Spinal cord (tissue), 10 donors: ENCODE data around the gene UBTD2. TPM values are rescaled to one million over a fixed set of nuclear protein-coding genes. Genes with fewer than 3 reads are reported as not detected.
"Not testable (repeated sequence)": the region's sequence is repeated elsewhere in the genome, so short reads cannot be mapped to it uniquely, and the experiment has no call there.

Source experiments
- DNase-seq, 6 donors: peaks; one replicate each; pipeline versions ENCODE4 v3.0.0 to v3.0.0-alpha.2; 2013 to 2015; ENCODE audit warnings: low spot score in 6 of 6, low read depth in 4 of 6
- H3K27ac ChIP-seq: one replicate; pipeline ENCODE4 v1.5.1; 2013; ENCODE audit warnings: low read depth, low read length, control low read depth
- H3K27me3 ChIP-seq: one replicate; pipeline ENCODE4 v1.6.1; 2013; ENCODE audit warnings: low read length; ENCODE audit not compliant: control insufficient read depth, insufficient read depth
- H3K36me3 ChIP-seq: one replicate; pipeline ENCODE4 v1.6.1; 2013; ENCODE audit warnings: low read length; ENCODE audit not compliant: control insufficient read depth, insufficient read depth
- H3K4me1 ChIP-seq: one replicate; pipeline ENCODE4 v1.6.1; 2013; ENCODE audit warnings: low read length; ENCODE audit not compliant: control insufficient read depth, insufficient read depth
- H3K4me3 ChIP-seq: one replicate; pipeline ENCODE4 v1.5.1; 2013; ENCODE audit warnings: low read depth, low read length, control low read depth
- H3K9me3 ChIP-seq: one replicate; pipeline ENCODE4 v1.6.1; 2013; ENCODE audit warnings: low read length; ENCODE audit not compliant: control insufficient read depth, insufficient read depth
- WGBS: methylation state at CpG from one replicate; pipeline ENCODE4 v1.1.5; 2013; ENCODE audit warnings: missing lambda C conversion rate; ENCODE audit not compliant: insufficient coverage; 5-methylcytosine and 5-hydroxymethylcytosine counted together
- long read RNA-seq, 4 donors: transcript quantifications; one replicate each; lab custom pipeline, GENCODE V29; 2026
- polyA plus RNA-seq, 2 donors: library from polyadenylated mRNA; unstranded; fragments of 120-200 nt; gene quantifications; one replicate each; pipeline ENCODE4 v1.2.1, GENCODE V29; 2013; ENCODE audit not compliant: insufficient read length in 2 of 2
- total RNA-seq, 2 donors: library from RNA; depleted of rRNA in 1 of 2; stranded (reverse); fragments of 120-200 nt in 1 of 2; fragments of >200 nt in 1 of 2; gene quantifications; one replicate each; pipeline versions ENCODE4 v1.2.3 to v1.2.4, GENCODE V29; 2013 to 2014
- donor health status: healthy.

UBTD2 gene
- total RNA-seq (10 to 100 TPM; 37.7 to 46.9 TPM), polyA plus RNA-seq (10 to 100 TPM; 41.8 to 54.0 TPM)
- long read RNA-seq, donor 1, transcript UBTD2-201 (3 exons, 3,301 nt), result major isoform, 15 of 15 reads
- long read RNA-seq, donor 1, partial matches to known transcripts, result 0 of 15 reads
- long read RNA-seq, donor 1, other reads (novel, unspliced or antisense), result 0 of 15 reads
- long read RNA-seq, donor 2, transcript UBTD2-201 (3 exons, 3,301 nt), result major isoform, 7 of 7 reads
- long read RNA-seq, donor 2, partial matches to known transcripts, result 0 of 7 reads
- long read RNA-seq, donor 2, other reads (novel, unspliced or antisense), result 0 of 7 reads
- long read RNA-seq, donor 3, transcript UBTD2-201 (3 exons, 3,301 nt), result major isoform, 12 of 12 reads
- long read RNA-seq, donor 3, partial matches to known transcripts, result 0 of 12 reads
- long read RNA-seq, donor 3, other reads (novel, unspliced or antisense), result 0 of 12 reads
- long read RNA-seq, donor 4, transcript UBTD2-201 (3 exons, 3,301 nt), result major isoform, 23 of 23 reads
- long read RNA-seq, donor 4, partial matches to known transcripts, result 0 of 23 reads
- long read RNA-seq, donor 4, other reads (novel, unspliced or antisense), result 0 of 23 reads

DNA sequence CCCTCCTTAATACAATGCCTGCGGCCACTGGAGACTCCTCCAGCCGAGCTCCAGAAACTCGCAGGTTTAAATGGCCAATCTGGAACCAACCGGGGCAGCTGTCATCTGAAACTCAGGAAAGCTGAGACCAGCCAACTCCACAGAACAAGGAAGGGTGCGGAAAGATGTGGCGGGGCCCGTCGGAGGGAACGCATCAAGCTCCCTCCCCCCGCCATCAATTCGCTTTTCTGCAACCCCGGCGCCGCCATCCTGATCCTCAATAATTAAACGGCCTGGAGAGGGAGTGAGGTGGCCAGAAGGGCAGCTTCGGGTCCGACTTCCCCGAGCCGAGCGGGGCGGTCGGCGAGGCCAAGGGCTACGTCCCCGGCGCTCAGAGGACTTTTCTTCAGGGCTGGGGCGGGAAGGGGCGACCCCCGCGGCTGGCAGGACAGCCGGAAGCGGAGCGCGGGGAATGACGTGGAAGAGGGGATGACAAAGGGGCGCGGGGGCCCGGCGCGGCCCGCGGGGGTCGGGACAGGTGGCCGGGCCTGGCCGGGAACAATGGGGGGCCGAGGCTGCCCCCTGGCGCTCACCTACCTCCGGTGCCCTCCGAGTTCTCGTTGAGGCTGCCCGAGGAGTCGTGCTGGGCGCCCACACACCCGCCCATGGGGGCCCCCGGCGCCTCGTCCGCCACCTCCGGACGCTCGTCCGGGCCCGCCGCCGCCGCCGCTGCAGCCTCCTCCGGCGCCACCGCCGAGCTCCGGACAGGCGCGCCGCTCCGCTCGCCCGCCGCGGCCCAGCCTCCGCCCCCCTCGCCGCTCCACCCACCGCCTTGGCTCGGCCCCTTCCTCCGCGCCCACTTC is at the start of gene UBTD2:
UBTD2 (minus strand) TSS at position 745 of the 842 bp plus-strand sequence; CDS start at position 646, 99 bp downstream.
- H3K36me3 ChIP-seq, result no peaks in the 10 kb centered on the region
- peak in 4 of 6 donors; percentile 42 to 91 (median 74) for DNase-seq
- H3K4me1 ChIP-seq, result peaks cover 9% of the 10 kb centered on the region
- peak within 1 kb of the TSS; percentile 80 for H3K4me3 ChIP-seq
- H3K27ac ChIP-seq, result peak within 1 kb of the TSS; percentile 92
- WGBS, result under 1% methylated on average over 86 of the region's 87 CpGs
- H3K9me3 ChIP-seq, result no peaks in the 10 kb centered on the region
- no peaks in the 10 kb centered on the region for H3K27me3 ChIP-seq

DNA sequence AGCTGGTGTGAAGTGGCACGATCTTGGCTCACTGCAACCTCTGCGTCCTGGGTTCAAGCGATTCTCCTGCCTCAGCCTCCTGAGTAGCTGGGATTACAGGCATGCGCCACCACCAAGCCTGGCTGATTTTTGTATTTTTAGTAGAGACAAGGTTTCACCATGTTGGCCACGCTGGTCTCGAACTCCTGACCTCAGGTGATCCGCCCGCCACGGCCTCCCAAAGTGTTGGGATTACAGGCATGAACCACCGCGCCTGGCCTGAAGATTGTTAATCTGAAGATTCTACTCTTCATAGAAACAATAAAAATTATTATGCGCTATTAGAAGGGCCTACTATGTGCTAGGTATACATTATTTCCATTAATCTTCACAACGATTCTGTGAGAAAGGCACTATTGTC is 43.3 kb upstream of the UBTD2 start:
- DNase-seq, H3K9me3 ChIP-seq, H3K27ac ChIP-seq, H3K27me3 ChIP-seq, H3K4me3 ChIP-seq, H3K4me1 ChIP-seq, H3K36me3 ChIP-seq: not testable (repeated sequence)
- 100% methylated on average over 1 of the region's 13 CpGs for WGBS

GRCh38 chr5:172325452-172325851 is 41.9 kb upstream of the UBTD2 start:
- WGBS, result 79% methylated on average over 8 of the region's 9 CpGs
- H3K27me3 ChIP-seq, result no peaks in the 10 kb centered on the region
- no peaks in the 10 kb centered on the region for H3K9me3 ChIP-seq
- no peaks in the 10 kb centered on the region for H3K36me3 ChIP-seq
- H3K27ac ChIP-seq, result no peak overlapping the region
- H3K4me3 ChIP-seq, result no peak overlapping the region
- DNase-seq, result no peak
- no peaks in the 10 kb centered on the region for H3K4me1 ChIP-seq

- Histone ChIP-seq H3K27ac (no peak overlapping the region), H3K4me3 (no peak overlapping the region), H3K9me3 (no peaks in the 10 kb centered on the region), H3K4me1 (no peaks in the 10 kb centered on the region), H3K36me3 (no peaks in the 10 kb centered on the region), H3K27me3 (no peaks in the 10 kb centered on the region)
- no CpG with 5 or more reads among the region's 9 CpGs for WGBS
- DNase-seq, result no peak
Measured at GRCh38 chr5:172322028-172322965, 38.7 kb upstream of the UBTD2 start.

DNA sequence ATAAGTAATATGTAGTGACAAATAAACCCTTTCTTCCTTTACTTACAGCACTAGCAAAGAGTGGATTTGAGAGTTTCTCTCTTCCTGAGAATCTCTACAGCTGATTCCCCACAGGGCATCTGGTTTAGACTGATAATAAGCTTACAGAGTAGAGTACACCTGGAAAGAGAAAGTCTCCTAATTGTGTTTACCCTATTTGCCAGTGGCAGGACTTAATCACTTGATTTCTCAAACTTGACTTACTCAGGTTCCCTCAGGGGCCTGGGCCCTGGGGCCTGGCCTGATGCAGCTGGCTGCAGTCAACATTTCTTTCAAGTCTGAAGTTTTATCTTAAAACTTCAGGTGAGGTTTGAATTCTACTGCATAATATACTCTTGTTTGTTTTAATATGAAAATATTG is 38.0 kb upstream of the UBTD2 start:
- H3K27ac ChIP-seq, result no peak overlapping the region
- H3K36me3 ChIP-seq, result no peaks in the 10 kb centered on the region
- no peak overlapping the region for H3K4me3 ChIP-seq
- no peak for DNase-seq
- no peaks in the 10 kb centered on the region for H3K4me1 ChIP-seq
- H3K27me3 ChIP-seq, result no peaks in the 10 kb centered on the region
- no peaks in the 10 kb centered on the region for H3K9me3 ChIP-seq

- Histone ChIP-seq H3K4me1 (no peaks in the 10 kb centered on the region), H3K36me3 (no peaks in the 10 kb centered on the region), H3K9me3 (no peaks in the 10 kb centered on the region), H3K27ac (no peak overlapping the region), H3K27me3 (no peaks in the 10 kb centered on the region), H3K4me3 (no peak overlapping the region)
- 94% methylated on average over 3 of the region's 4 CpGs for WGBS
- no peak for DNase-seq
Measured at GRCh38 chr5:172319708-172320441, 36.3 kb upstream of the UBTD2 start.

GRCh38 chr5:172315587-172316493 is 32.3 kb upstream of the UBTD2 start:
- Histone ChIP-seq H3K27me3 (no peaks in the 10 kb centered on the region), H3K27ac (no peak overlapping the region), H3K4me1 (no peaks in the 10 kb centered on the region), H3K4me3 (no peak overlapping the region), H3K9me3 (no peaks in the 10 kb centered on the region), H3K36me3 (no peaks in the 10 kb centered on the region)
- DNase-seq, result no peak
- WGBS, result 89% methylated on average over 5 of the region's 11 CpGs

DNA sequence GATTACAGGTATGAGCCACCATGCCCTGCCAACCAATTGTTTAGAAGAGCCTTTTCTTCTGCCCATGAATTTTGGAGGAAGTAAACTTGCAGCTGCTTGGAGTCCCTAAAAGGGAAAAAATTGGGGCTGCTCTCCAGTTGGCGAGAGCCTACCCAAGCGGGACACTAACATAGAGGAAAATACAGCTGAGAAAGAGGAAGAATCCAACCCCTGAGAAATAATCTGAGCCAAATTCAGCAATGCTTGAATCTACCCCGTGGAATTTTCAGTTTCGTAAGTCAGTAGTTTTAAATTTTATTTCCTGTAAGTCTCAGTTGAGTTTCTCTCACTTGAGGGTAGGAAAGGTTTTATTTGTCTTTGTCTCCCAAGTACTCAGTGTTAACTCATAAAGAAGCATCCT is 30.4 kb upstream of the UBTD2 start:
- Histone ChIP-seq H3K27ac (no peak overlapping the region), H3K9me3 (no peaks in the 10 kb centered on the region), H3K4me3 (no peak overlapping the region), H3K27me3 (no peaks in the 10 kb centered on the region), H3K4me1 (no peaks in the 10 kb centered on the region), H3K36me3 (no peaks in the 10 kb centered on the region)
- WGBS, result 88% methylated on average over 2 of the region's 4 CpGs
- DNase-seq, result no peak
